Left hindlimb (tissue), 1 donor: ENCODE results near the gene CDC25B.
A peak's percentile ranks its signal among the peaks of the same experiment; 100 is the strongest.

ENCODE experiments used
- DNase-seq: peaks from one replicate; pipeline ENCODE4 v3.0.0-alpha.2; 2018

Gene CDC25B

GRCh38 chr20:3764659-3765058 is 31.5 kb upstream of the CDC25B start:
- no peak for DNase-seq

DNA sequence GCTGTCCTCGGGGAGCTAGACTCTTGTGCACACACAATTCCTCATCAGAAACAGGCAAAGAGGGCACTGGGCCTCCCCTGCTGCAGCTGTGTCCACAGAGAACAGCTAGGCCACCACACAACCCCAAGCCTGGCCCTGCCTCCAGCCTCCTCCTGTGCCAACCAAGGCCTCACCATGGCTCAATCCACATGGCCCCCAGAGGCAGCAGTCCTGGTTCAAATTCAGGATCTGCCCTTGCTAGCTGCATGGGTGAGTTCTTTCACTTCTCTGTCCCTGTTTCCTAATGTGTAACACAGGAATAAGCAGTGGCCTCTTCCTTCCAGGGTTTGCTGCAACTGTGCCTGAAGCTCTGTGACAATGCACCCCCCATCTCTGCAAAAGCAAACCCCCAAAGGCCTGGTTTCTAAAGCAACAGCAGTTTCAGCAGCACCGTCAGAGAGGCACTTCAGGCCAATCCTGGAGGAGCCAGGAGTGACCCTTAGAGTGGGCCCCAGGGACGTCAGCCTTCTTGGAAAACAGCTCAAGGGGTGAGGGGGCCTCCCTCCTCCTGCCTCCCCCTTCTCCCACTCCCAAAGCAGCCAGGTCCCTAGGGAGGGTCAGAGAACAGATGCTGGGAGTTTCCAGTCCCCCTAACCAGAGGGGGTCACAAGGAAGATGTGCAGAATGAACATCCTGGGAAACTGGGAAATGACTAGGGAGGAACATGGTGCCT is 30.8 kb upstream of the CDC25B start:
- peak; percentile 25 for DNase-seq

GRCh38 chr20:3766422-3767109 is 29.5 kb upstream of the CDC25B start:
- no peak for DNase-seq

GRCh38 chr20:3767110-3767426 is 29.0 kb upstream of the CDC25B start:
- no peak for DNase-seq

GRCh38 chr20:3767427-3768341 is 28.4 kb upstream of the CDC25B start, which contains the start of gene ADISSP:
TSS of gene ADISSP (minus strand) at chr20:3767753. CDS start at chr20:3760100, 7,653 bp downstream.
- peak; percentile 99 for DNase-seq

- DNase-seq = peak; percentile 82
Observed at GRCh38 chr20:3768342-3769130, 27.6 kb upstream of the CDC25B start.

- no peak for DNase-seq
Observed at GRCh38 chr20:3771552-3772058, 24.5 kb upstream of the CDC25B start.

GRCh38 chr20:3775457-3776108 is 20.5 kb upstream of the CDC25B start:
- DNase-seq = no peak

DNA sequence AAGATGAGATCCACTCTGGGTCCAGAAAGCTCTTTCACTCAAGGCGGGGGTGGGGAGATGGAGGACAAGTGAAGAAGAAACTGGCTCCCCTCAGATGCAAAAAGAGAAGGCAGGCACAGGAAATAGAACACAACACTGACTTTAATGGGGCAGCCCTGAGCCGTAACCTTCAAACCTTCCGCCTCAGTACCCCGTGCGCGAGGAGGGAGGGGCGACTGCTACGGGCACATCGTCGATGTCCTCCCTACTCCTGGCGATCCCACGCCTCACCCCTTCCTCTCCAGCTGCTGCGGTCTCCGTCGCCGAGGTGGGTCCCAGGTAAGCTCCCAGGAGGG is 18.8 kb upstream of the CDC25B start:
- no peak for DNase-seq

- no peak for DNase-seq
Observed at GRCh38 chr20:3777716-3778629, 18.1 kb upstream of the CDC25B start.

- no peak for DNase-seq
Observed at GRCh38 chr20:3778976-3779375, 17.1 kb upstream of the CDC25B start.

- DNase-seq = peak; percentile 90
Observed at GRCh38 chr20:3781153-3781910, 14.8 kb upstream of the CDC25B start, which contains the start of gene SPEF1. TSS of gene SPEF1 (minus strand) at chr20:3781448. CDS start at chr20:3781287, 161 bp downstream.

DNA sequence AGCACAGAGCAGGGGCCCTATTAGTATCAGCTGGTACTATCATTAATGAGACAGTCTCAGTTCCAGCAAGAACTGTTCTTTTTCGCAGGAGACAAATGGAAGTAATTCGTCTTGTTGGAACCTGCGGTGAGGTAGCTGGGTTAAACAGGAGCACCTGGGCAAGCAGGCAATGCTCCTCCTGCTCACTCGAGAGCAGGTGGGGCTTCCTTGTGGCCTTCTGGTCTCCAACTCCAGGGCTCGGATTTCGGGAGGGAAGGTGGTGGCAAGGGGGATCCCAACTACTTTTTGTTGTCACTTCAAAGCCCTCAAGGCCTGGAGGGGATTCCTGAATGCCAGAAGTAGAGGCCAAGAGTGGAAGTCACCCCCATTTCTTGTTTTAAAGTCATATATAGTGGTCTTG is 13.5 kb upstream of the CDC25B start:
- no peak for DNase-seq

DNA sequence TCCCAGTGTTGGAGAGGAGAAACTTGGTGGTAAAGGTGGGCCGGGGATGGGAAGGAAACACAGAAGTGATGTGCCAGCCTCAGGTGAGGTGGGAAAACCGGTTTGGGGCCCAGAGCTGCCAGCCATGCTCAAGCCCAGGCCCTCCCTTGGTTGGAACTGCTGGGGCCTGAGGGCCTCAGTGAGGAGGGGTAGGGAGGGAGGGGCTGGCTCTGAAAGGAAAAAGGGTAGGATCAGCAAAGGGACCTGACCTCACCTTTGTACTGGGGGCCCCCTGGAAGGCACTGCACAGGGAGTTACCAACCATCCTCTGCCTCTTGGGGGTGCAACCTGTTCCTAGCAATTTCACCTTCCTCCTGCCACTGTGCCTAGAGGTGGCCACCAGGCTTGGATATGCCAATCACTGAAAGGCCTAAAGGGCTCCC is 13.0 kb upstream of the CDC25B start:
- no peak for DNase-seq

GRCh38 chr20:3783511-3784195 is 12.5 kb upstream of the CDC25B start:
- DNase-seq = no peak

DNA sequence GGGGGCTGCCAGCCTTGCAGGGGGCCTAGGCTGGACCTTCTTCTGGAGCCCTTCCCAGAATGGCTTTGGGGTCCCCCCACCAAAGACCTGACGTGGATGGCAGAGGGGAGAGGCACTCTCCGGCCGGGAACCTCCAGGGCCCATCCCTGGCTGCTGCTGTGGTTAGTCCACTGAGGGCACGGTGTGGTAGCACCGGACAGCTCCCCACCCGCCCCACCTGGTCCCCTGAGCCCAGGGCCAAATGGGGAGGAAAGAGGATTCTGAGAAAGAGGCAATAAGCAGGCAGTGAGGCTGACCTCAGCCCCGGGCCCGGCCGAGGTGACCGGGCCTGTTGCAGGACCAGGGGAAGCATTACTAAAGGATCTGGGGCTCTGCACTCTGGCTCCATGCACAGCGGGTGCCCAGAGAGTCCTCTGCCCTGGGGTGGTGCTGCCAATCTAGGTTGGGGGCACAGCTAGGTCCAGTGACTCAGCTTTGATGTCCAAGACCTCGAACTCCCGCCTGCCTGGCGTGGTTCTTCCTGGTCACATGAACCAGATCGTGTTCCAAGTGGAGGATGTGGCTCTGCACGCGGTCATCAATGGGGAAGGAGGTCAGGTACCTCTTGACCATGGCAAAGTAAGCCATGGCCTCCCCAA is 11.8 kb upstream of the CDC25B start:
- DNase-seq = no peak

DNA sequence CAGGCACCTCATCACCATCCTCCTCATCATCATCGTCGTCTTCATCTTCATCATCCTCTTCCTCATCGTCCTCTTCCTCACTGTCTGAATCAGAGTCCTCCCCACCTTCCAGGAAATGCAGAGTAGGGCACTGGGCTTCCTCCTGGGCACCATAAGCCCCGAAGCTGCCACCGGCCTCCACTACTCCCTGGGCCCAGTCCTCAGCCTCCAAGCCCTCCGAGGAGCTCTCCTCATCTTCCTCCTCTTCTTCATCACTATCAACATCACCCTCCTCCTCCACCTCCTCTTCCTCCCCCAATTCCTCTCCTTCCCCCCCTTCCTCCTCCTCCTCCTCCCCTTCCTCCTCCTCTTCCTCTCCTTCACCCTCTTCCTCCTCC is 11.3 kb upstream of the CDC25B start:
- no peak for DNase-seq

GRCh38 chr20:3785240-3786125 is 10.6 kb upstream of the CDC25B start:
- no peak for DNase-seq
